ENCODE results near the gene CD300LB. TPM values are rescaled to one million over a fixed set of nuclear protein-coding genes. Genes with fewer than 3 reads are reported as not detected.

The CD300LB gene
- total RNA-seq, 2 experiments from 2014 or later, result not detected

- H3K9me3 ChIP-seq (ENCODE audit: low read length), result no peaks in the 10 kb centered on the region
- no TSS peak for BruUV-seq (replicated peaks)
- no peak overlapping the region for H3K27ac ChIP-seq (ENCODE audit: low read depth, low read length, poor library complexity, severe bottlenecking)
- no peaks in the 10 kb centered on the region for H4K20me1 ChIP-seq (ENCODE audit: insufficient read depth, low read length)
- H3K4me3 ChIP-seq (ENCODE audit: low read depth, low read length, poor library complexity, severe bottlenecking), result no peak overlapping the region
- CTCF ChIA-PET (ENCODE audit: unreplicated experiment), result no interaction called here
- H3K79me2 ChIP-seq (ENCODE audit: insufficient read depth, low read depth, low read length), result no peaks in the 10 kb centered on the region
- DNase-seq (ENCODE audit: low spot score), result no peak
- no peak overlapping the region for H3K4me2 ChIP-seq (ENCODE audit: low read length)
- intact Hi-C loops (cut with micrococcal nuclease; ENCODE audit: unreplicated experiment), result no loop called here
- H3K36me3 ChIP-seq (ENCODE audit: insufficient read depth, low read length), result no peaks in the 10 kb centered on the region
- H3K4me1 ChIP-seq (ENCODE audit: insufficient read depth, low read length, poor library complexity, severe bottlenecking), result no peaks in the 10 kb centered on the region
- POLR2A ChIA-PET, result interaction anchor here (0.5 kb wide), 1 partner anchor 157 kb away, joined by 3 read pairs; no protein-coding TSS in a partner anchor
- no peak overlapping the region for H2AFZ ChIP-seq (ENCODE audit: low read length)
- TF ChIP-seq EZH2phosphoT487 (IDR thresholded peaks at IDR 0.05; ENCODE audit: borderline replicate concordance, low read depth, low read length) (no peak), CTCF (conservative IDR thresholded peaks at IDR 0.05; ENCODE audit: low read length) (no peak)
- H3K9me2 ChIP-seq (ENCODE audit: insufficient read depth, low read length), result no peaks in the 10 kb centered on the region
Observed at GRCh38 chr17:74568106-74568873, 37.0 kb upstream of the CD300LB start.

- intact Hi-C loops (cut with micrococcal nuclease; ENCODE audit: unreplicated experiment), result no loop called here
- no peaks in the 10 kb centered on the region for H3K9me3 ChIP-seq (ENCODE audit: low read length)
Observed at GRCh38 chr17:74567397-74567796, 36.1 kb upstream of the CD300LB start, which contains the start of gene CD300H. Gene CD300H, minus strand, starts transcription at chr17:74567509.

More at GRCh38 chr17:74567397-74567796, 36.1 kb upstream of the CD300LB start, which contains the start of gene CD300H:
- POLR2A ChIA-PET, result no interaction called here
- no TSS peak for BruUV-seq (replicated peaks)
- Histone ChIP-seq H3K9me2 (ENCODE audit: insufficient read depth, low read length) (no peaks in the 10 kb centered on the region), H2AFZ (ENCODE audit: low read length) (no peak within 1 kb of the TSS), H3K4me3 (ENCODE audit: low read depth, low read length, poor library complexity, severe bottlenecking) (no peak within 1 kb of the TSS), H3K4me2 (ENCODE audit: low read length) (no peak within 1 kb of the TSS), H3K79me2 (ENCODE audit: insufficient read depth, low read depth, low read length) (no peaks in the 10 kb centered on the region), H3K4me1 (ENCODE audit: insufficient read depth, low read length, poor library complexity, severe bottlenecking) (no peaks in the 10 kb centered on the region), H3K36me3 (ENCODE audit: insufficient read depth, low read length) (no peaks in the 10 kb centered on the region), H3K27ac (ENCODE audit: low read depth, low read length, poor library complexity, severe bottlenecking) (no peak within 1 kb of the TSS), H4K20me1 (ENCODE audit: insufficient read depth, low read length) (no peaks in the 10 kb centered on the region)
- TF ChIP-seq EZH2phosphoT487 (IDR thresholded peaks at IDR 0.05; ENCODE audit: borderline replicate concordance, low read depth, low read length) (no peak), CTCF (conservative IDR thresholded peaks at IDR 0.05; ENCODE audit: low read length) (no peak)
- CTCF ChIA-PET (ENCODE audit: unreplicated experiment), result interaction anchor here (0.9 kb wide), 1 partner anchor 22 kb away, joined by 3 read pairs; no protein-coding TSS in a partner anchor
- no peak for DNase-seq (ENCODE audit: low spot score)

Data from OCI-LY7 (cell line).